ENCODE measurements around the gene PPP1R9A. TPM values are rescaled to one million over a fixed set of nuclear protein-coding genes. Genes with fewer than 3 reads are reported as not detected.
A peak's percentile ranks its signal among the peaks of the same experiment; 100 is the strongest.

PPP1R9A gene
- total and polyA plus RNA-seq, 8 donors = 18.7 to 28.6 (median 24.3) TPM

- no peak for TF ChIP-seq CTCF (IDR thresholded peaks at IDR 0.05)
- no peaks in the 10 kb centered on the region for H3K9me3 ChIP-seq
- ATAC-seq = no peak
- intact Hi-C loops (cut with DNase I) = no loop called here
- DNase-seq = peak in 2 of 4 donors; percentile 15 to 33
- no peaks in the 10 kb centered on the region for H3K4me1 ChIP-seq
- no peak overlapping the region for H3K4me3 ChIP-seq
- no peaks in the 10 kb centered on the region for H3K27me3 ChIP-seq
- no peaks in the 10 kb centered on the region for H3K36me3 ChIP-seq
- no peak overlapping the region for H3K27ac ChIP-seq
These were observed 159.5 kb downstream of the PPP1R9A start for GRCh38 chr7:95066737-95067530.

GRCh38 chr7:95088536-95089215 is 181.3 kb downstream of the PPP1R9A start:
- TF ChIP-seq CTCF (IDR thresholded peaks at IDR 0.05) = no peak
- intact Hi-C loops (cut with DNase I) = no loop called here
- no peak overlapping the region for H3K4me3 ChIP-seq
- H3K4me1 ChIP-seq = no peaks in the 10 kb centered on the region
- ATAC-seq (no peak), DNase-seq (no peak)
- no peaks in the 10 kb centered on the region for H3K27me3 ChIP-seq
- no peaks in the 10 kb centered on the region for H3K36me3 ChIP-seq
- no peaks in the 10 kb centered on the region for H3K9me3 ChIP-seq
- H3K27ac ChIP-seq = no peak overlapping the region

GRCh38 chr7:95089414-95090315 is 182.3 kb downstream of the PPP1R9A start:
- H3K4me1 ChIP-seq = no peaks in the 10 kb centered on the region
- no peak overlapping the region for H3K27ac ChIP-seq
- no peak for TF ChIP-seq CTCF (IDR thresholded peaks at IDR 0.05)
- no peaks in the 10 kb centered on the region for H3K27me3 ChIP-seq
- ATAC-seq (no peak), DNase-seq (no peak)
- no peak overlapping the region for H3K4me3 ChIP-seq
- intact Hi-C loops (cut with DNase I) = no loop called here
- H3K9me3 ChIP-seq = no peaks in the 10 kb centered on the region
- no peaks in the 10 kb centered on the region for H3K36me3 ChIP-seq

- no peak for TF ChIP-seq CTCF (IDR thresholded peaks at IDR 0.05)
- no peak overlapping the region for H3K4me3 ChIP-seq
- H3K9me3 ChIP-seq = no peaks in the 10 kb centered on the region
- intact Hi-C loops (cut with DNase I) = no loop called here
- H3K36me3 ChIP-seq = no peaks in the 10 kb centered on the region
- ATAC-seq (no peak), DNase-seq (no peak)
- H3K27ac ChIP-seq = no peak overlapping the region
- no peaks in the 10 kb centered on the region for H3K27me3 ChIP-seq
- peaks cover 0 to 6% of the 10 kb centered on the region in 2 donors for H3K4me1 ChIP-seq
These were observed 184.9 kb downstream of the PPP1R9A start for GRCh38 chr7:95092324-95092723.
